Measurements from ENCODE around the gene IGHMBP2. TPM values are rescaled to one million over a fixed set of nuclear protein-coding genes. Genes with fewer than 3 reads are reported as not detected.

The IGHMBP2 gene
- total RNA-seq, 1 donor from 2014 or later, result 30.6 TPM

- no peak for TF ChIP-seq CTCF (IDR thresholded peaks at IDR 0.05; ENCODE audit: unreplicated experiment)
- Mint-ChIP-seq H3K36me3 (ENCODE audit: insufficient read depth) (peaks cover 13% of the 10 kb centered on the region), H3K4me1 (ENCODE audit: low read depth) (no peaks in the 10 kb centered on the region), H3K27me3 (no peaks in the 10 kb centered on the region), H3K27ac (no peak overlapping the region), H3K4me3 (ENCODE audit: low read depth) (no peak overlapping the region), H3K9me3 (ENCODE audit: low read depth) (no peaks in the 10 kb centered on the region)
- DNase-seq (ENCODE audit: low spot score, unreplicated experiment), result no peak
These were observed 12.2 kb upstream of the IGHMBP2 start for GRCh38 chr11:68891351-68891948.

GRCh38 chr11:68892576-68892975, 11.1 kb upstream of the IGHMBP2 start:
- Mint-ChIP-seq H3K27ac (no peak overlapping the region), H3K27me3 (no peaks in the 10 kb centered on the region), H3K36me3 (ENCODE audit: insufficient read depth) (peaks cover 11% of the 10 kb centered on the region), H3K9me3 (ENCODE audit: low read depth) (no peaks in the 10 kb centered on the region), H3K4me1 (ENCODE audit: low read depth) (no peaks in the 10 kb centered on the region), H3K4me3 (ENCODE audit: low read depth) (no peak overlapping the region)
- no peak for DNase-seq (ENCODE audit: low spot score, unreplicated experiment)
- TF ChIP-seq CTCF (IDR thresholded peaks at IDR 0.05; ENCODE audit: unreplicated experiment), result no peak

GRCh38 chr11:68893282-68893681, 10.4 kb upstream of the IGHMBP2 start:
- peaks cover 12% of the 10 kb centered on the region for H3K36me3 Mint-ChIP-seq (ENCODE audit: insufficient read depth)
- no peak for TF ChIP-seq CTCF (IDR thresholded peaks at IDR 0.05; ENCODE audit: unreplicated experiment)
- H3K27ac Mint-ChIP-seq, result no peak overlapping the region
- H3K27me3 Mint-ChIP-seq, result no peaks in the 10 kb centered on the region
- H3K4me3 Mint-ChIP-seq (ENCODE audit: low read depth), result no peak overlapping the region
- H3K9me3 Mint-ChIP-seq (ENCODE audit: low read depth), result no peaks in the 10 kb centered on the region
- no peaks in the 10 kb centered on the region for H3K4me1 Mint-ChIP-seq (ENCODE audit: low read depth)
- DNase-seq (ENCODE audit: low spot score, unreplicated experiment), result no peak

GRCh38 chr11:68896171-68896959, 7.3 kb upstream of the IGHMBP2 start:
- Mint-ChIP-seq H3K27me3 (no peaks in the 10 kb centered on the region), H3K36me3 (ENCODE audit: insufficient read depth) (peaks cover 10% of the 10 kb centered on the region), H3K4me1 (ENCODE audit: low read depth) (no peaks in the 10 kb centered on the region), H3K27ac (no peak overlapping the region), H3K9me3 (ENCODE audit: low read depth) (no peaks in the 10 kb centered on the region), H3K4me3 (ENCODE audit: low read depth) (no peak overlapping the region)
- TF ChIP-seq CTCF (IDR thresholded peaks at IDR 0.05; ENCODE audit: unreplicated experiment), result no peak
- no peak for DNase-seq (ENCODE audit: low spot score, unreplicated experiment)

GRCh38 chr11:68897441-68897840, 6.2 kb upstream of the IGHMBP2 start:
- Mint-ChIP-seq H3K9me3 (ENCODE audit: low read depth) (no peaks in the 10 kb centered on the region), H3K4me3 (ENCODE audit: low read depth) (no peak overlapping the region), H3K27me3 (no peaks in the 10 kb centered on the region), H3K27ac (no peak overlapping the region), H3K4me1 (ENCODE audit: low read depth) (peaks cover under 1% of the 10 kb centered on the region), H3K36me3 (ENCODE audit: insufficient read depth) (peaks cover 10% of the 10 kb centered on the region)
- DNase-seq (ENCODE audit: low spot score, unreplicated experiment), result no peak
- no peak for TF ChIP-seq CTCF (IDR thresholded peaks at IDR 0.05; ENCODE audit: unreplicated experiment)

Data from progenitor cell of endocrine pancreas (in vitro differentiated cells).